ENCODE results near the gene MYCBPAP. TPM values are rescaled to one million over a fixed set of nuclear protein-coding genes. Genes with fewer than 3 reads are reported as not detected.
"Not testable (repeated sequence)": the region's sequence is repeated elsewhere in the genome, so short reads cannot be mapped to it uniquely, and the experiment has no call there.

MYCBPAP gene
- total RNA-seq, 2 donors from 2014 or later = 8.9 to 24.3 TPM

DNA sequence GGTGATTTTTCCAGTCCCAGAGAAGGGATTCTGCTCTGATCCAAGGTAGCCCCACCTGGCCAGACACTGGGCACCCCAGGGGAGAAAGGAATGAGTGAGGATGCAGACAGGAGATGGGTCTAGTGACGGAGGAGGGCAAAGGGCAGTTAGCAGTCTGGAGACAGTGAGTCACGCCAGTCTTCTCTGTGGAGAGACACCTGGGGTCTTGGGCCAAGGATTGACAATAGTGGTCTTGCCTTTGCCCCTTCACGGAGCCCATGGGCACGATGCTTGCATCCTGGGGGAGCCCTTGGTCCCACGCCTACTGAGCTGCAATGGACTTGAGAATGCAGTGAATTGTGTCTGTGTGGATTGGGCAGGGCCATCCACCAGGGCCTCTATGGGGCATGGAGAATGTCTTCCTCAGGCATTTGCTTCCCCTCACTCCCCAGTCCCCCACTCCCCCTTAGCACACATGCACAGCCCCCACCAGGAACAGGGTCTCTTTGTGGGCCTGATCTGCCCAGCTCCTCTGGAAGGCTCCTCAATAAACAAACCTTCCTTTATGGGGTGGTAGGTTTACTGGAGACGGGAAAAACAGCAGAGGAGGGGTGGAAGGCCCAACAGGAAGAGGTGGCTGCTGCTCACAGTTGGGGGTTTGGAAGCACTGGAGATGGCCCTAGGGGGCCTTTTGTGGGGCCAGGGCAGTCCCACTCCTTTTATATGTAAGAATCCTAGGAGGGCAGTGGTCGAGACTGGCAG, 41.0 kb upstream of the MYCBPAP start:
- Mint-ChIP-seq H3K36me3 (ENCODE audit: insufficient read depth in 2 of 2) (no peaks in the 10 kb centered on the region), H3K27ac (no peak overlapping the region)
- ATAC-seq (replicated peaks in 1 of 2) = no peak

DNA sequence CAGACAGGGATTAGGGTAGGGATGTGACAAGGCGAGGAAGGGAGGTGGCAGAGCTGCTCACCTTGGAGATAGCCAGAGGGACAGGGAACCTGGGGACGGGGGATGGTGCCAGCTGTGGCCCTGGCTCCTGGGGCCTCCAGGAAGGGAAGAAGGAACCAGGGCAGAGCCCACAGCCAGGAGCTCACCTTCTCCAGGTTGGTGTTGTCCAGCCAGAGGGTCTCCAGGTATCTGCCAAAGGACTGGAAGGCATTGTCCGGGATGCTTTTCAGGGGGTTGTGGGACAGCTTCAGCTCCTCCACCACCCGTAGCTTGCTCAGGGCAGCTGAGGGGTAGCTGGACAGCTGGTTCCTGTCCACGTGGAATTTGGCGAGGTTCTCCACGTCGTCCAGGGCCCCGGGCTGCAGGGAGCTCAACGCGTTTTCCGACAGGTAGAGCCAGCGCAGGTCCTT, 40.4 kb upstream of the MYCBPAP start:
- DNase-seq (no peak), ATAC-seq (replicated peaks in 1 of 2) (no peak)
- Mint-ChIP-seq H3K27me3 (ENCODE audit: low read depth) (peaks cover 24% of the 10 kb centered on the region), H3K9me3 (no peaks in the 10 kb centered on the region), H3K4me3 (peak overlapping the region; percentile 41 to 60), H3K27ac (no peak overlapping the region), H3K4me1 (ENCODE audit: low read depth) (peaks cover 7% of the 10 kb centered on the region), H3K36me3 (ENCODE audit: insufficient read depth in 2 of 2) (no peaks in the 10 kb centered on the region)

More for the DNA sequence above, 41.0 kb upstream of the MYCBPAP start:
- Mint-ChIP-seq H3K9me3 (no peaks in the 10 kb centered on the region), H3K27me3 (ENCODE audit: low read depth) (peaks cover 24% of the 10 kb centered on the region), H3K4me3 (no peak overlapping the region), H3K4me1 (ENCODE audit: low read depth) (peaks cover 7% of the 10 kb centered on the region)
- DNase-seq = no peak

DNA sequence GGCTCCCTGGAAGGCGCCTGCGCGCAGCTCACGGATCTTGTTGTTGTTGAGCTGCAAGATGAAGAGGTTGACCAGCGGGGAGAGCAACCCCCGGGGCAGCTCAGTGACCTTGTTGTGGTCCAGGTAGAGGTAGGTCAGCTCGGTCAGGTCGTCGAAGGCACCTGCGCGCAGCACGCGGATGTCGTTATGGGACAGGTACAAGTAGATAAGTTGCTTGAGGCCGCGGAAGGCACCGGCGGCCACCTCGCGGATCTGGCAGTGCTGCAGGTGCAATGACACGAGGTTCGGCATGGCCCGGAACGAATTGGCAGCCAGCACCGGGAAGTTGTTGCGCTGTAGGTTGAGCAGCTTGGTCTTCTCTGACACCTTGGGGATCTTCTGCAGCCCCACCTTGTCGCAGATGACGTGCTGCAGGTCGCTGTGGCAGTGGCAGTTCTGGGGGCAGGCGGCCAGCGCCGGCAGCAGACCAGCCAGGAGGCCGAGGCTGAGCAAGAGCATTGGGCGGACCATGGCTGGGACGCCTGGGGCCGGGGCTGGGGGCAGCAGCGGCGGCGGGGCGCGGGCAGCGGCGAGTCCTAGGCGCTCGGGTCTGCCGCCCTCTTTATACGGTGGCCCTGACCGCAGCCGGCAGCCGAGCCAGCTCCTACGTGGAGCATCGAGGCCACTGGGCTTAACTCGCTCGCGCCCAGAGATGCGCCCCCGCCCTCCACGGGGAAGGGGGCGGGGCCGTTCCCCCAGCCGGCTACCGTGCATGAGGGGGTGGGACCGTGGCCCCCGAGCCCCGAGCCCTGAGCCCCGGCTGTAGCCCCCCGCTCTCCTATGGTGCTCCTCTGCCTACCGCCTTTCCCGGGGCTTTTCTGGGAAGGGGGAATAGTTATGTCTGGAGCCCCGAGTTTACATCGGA, 39.7 kb upstream of the MYCBPAP start, which contains the start of gene CHAD:
TSS of gene CHAD (minus strand) at position 577 of the 904 bp plus-strand sequence. CDS start at position 510, 67 bp downstream.
- peak; percentile 30 to 56 for ATAC-seq (replicated peaks in 1 of 2)
- Mint-ChIP-seq H3K27me3 (ENCODE audit: low read depth) (peaks cover 24% of the 10 kb centered on the region), H3K4me1 (ENCODE audit: low read depth) (peaks cover 7% of the 10 kb centered on the region), H3K9me3 (no peaks in the 10 kb centered on the region), H3K36me3 (ENCODE audit: insufficient read depth in 2 of 2) (no peaks in the 10 kb centered on the region), H3K4me3 (peak within 1 kb of the TSS; percentile 41 to 60), H3K27ac (no peak within 1 kb of the TSS)
- DNase-seq = no peak

DNA sequence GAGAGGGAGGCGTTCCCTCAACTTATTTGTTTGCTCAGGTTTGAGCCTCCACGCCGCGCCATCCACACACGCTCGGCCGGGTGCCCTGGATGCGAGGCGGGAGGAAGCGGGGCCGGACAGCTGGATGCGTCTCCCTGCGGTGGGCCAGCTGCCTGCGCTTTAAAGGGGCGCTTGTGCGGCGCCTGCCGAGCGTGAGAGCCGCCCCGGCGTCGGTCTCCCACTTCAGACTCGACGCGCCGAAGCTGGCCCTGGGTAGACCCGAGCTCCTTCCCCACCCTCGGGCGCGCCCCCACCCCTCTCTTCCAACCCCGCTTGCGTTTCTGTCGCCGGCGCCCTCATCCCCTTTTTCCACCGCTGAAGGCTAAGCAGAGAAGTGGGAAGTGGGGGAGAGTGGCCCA, 39.0 kb upstream of the MYCBPAP start:
- Mint-ChIP-seq H3K9me3 (no peaks in the 10 kb centered on the region), H3K4me3 (peak overlapping the region in 1 of 2 donors; percentile 42), H3K27ac (no peak overlapping the region), H3K27me3 (ENCODE audit: low read depth) (peaks cover 24% of the 10 kb centered on the region), H3K4me1 (ENCODE audit: low read depth) (peaks cover 7% of the 10 kb centered on the region), H3K36me3 (ENCODE audit: insufficient read depth in 2 of 2) (no peaks in the 10 kb centered on the region)
- ATAC-seq (replicated peaks in 1 of 2) = peak in 1 of 2 donors; percentile 24
- no peak for DNase-seq

DNA sequence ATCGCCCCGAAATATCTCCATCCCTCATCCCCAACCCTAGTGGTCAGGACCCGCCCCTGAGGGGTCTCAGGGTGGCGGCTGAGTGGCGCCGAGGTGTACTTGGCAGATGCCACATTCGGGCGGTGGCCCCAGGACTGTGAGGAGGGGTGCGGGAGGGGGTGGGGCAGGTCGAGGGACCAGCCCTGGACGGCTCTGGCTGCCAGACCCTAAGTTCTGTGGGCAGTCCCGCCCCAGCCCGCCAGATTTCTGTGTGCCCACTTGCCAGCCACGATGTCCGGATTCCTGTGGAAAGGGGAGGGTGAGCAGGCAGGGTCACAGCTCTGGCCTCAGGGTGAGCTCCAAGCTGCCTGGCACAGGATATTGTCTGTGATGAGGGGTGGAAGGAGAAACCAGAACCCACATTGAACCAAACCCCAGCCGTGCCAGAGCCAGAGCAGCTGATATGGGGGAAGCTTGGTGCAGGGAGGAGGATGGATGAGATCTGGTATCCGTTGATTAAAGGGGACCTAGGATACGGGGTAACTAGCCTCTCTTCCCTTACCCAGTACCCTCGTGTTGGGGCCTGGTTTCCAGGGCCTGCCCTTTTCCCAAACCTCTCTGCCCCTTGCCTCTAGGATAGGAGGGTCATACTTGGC, 38.5 kb upstream of the MYCBPAP start:
- H3K4me1 Mint-ChIP-seq (ENCODE audit: low read depth) = peaks cover 7% of the 10 kb centered on the region
- ATAC-seq (replicated peaks in 1 of 2) (no peak), DNase-seq (no peak)
- H3K27me3 Mint-ChIP-seq (ENCODE audit: low read depth) = peaks cover 24% of the 10 kb centered on the region
- no peak overlapping the region for H3K27ac Mint-ChIP-seq
- no peaks in the 10 kb centered on the region for H3K36me3 Mint-ChIP-seq (ENCODE audit: insufficient read depth in 2 of 2)
- H3K4me3 Mint-ChIP-seq = peak overlapping the region in 1 of 2 donors; percentile 42
- no peaks in the 10 kb centered on the region for H3K9me3 Mint-ChIP-seq

DNA sequence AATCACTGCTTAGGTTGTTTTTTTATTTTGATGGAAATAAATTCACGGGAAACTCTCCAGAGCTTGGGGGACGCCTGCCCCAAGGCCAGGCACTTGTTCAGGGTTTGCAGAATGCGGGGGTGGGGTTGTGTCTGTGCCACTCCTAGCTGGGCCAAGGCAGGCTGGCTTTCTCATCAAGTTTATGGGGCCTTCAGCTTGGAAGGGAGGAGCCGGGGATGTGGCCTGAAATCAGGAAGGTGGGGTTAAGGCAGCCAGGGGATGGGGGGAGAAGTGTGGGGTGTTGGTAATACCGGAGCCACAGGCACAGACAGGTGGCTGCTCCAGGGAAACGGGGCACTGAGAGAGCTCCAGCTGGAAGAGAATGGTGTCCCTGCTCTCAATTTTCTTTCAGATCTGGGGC, 37.8 kb upstream of the MYCBPAP start:
- peaks cover 7% of the 10 kb centered on the region for H3K4me1 Mint-ChIP-seq (ENCODE audit: low read depth)
- ATAC-seq (replicated peaks in 1 of 2) = no peak
- no peak overlapping the region for H3K27ac Mint-ChIP-seq
- H3K36me3 Mint-ChIP-seq (ENCODE audit: insufficient read depth in 2 of 2) = no peaks in the 10 kb centered on the region
- H3K27me3 Mint-ChIP-seq (ENCODE audit: low read depth) = peaks cover 24% of the 10 kb centered on the region
- H3K9me3 Mint-ChIP-seq = no peaks in the 10 kb centered on the region
- no peak overlapping the region for H3K4me3 Mint-ChIP-seq
- no peak for DNase-seq

DNA sequence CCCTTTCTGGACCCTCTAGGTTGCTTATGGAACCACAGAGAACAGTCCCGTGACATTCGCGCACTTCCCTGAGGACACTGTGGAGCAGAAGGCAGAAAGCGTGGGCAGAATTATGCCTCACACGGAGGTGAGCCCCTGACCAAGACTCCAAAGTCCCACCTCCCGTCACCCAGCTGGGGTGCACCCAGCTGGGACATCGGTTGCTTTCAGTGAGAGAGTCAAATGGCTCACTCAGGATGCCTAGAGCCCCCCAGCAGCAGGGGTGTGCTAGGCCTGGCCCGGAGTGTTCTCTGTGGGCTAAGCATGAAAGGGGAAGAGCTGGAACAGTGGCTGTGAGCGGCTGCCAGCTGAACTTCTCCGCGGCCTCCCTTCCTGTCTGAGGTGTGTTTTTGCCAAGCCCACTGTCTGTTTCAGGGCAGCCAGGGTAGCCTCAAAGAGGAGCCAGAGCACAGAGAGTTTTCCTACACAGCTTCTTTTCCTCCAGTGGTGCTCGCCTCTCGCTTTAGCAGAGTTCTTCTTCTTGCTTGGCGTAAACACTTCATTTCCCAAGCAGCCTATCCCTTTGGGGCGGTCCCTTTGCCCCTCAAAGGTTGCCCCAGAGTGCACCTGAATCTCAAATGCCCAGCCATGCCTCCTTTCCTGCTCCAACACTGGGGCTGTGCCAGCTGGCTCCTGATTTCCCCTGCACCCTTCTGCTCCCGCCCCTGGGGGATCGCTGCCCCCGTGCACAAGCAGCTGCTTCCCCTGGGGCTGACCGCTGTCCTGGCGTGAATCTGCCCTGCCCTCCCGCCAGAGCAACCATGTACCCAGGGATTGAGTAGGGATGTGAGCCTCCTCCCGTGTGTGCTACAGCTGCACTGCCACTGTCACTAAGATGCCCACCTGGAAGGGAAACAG, 37.0 kb upstream of the MYCBPAP start:
- H3K4me3 Mint-ChIP-seq = no peak overlapping the region
- DNase-seq (no peak), ATAC-seq (replicated peaks in 1 of 2) (no peak)
- no peaks in the 10 kb centered on the region for H3K36me3 Mint-ChIP-seq (ENCODE audit: insufficient read depth in 2 of 2)
- H3K4me1 Mint-ChIP-seq (ENCODE audit: low read depth) = peaks cover 7% of the 10 kb centered on the region
- no peaks in the 10 kb centered on the region for H3K9me3 Mint-ChIP-seq
- no peak overlapping the region for H3K27ac Mint-ChIP-seq
- H3K27me3 Mint-ChIP-seq (ENCODE audit: low read depth) = peaks cover 24% of the 10 kb centered on the region

DNA sequence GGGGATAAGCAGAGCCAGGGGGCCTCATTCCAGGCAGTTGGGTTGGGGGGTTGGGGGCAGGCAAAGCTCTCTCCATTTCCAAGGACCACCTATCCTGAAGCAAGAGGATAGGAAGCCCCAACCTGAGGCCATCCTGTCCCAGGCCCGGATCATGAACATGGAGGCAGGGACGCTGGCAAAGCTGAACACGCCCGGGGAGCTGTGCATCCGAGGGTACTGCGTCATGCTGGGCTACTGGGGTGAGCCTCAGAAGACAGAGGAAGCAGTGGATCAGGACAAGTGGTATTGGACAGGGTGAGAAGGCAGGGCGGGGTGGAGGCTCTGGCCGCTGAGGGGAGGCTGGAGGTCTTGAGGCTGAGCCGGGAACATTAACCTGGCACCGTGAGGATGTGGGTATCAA, 36.0 kb upstream of the MYCBPAP start:
- no peak for ATAC-seq (replicated peaks in 1 of 2)
- no peaks in the 10 kb centered on the region for H3K9me3 Mint-ChIP-seq
- H3K4me1 Mint-ChIP-seq (ENCODE audit: low read depth) = peaks cover 7% of the 10 kb centered on the region
- H3K36me3 Mint-ChIP-seq (ENCODE audit: insufficient read depth in 2 of 2) = no peaks in the 10 kb centered on the region
- no peak for DNase-seq
- peaks cover 23% of the 10 kb centered on the region for H3K27me3 Mint-ChIP-seq (ENCODE audit: low read depth)
- no peak overlapping the region for H3K27ac Mint-ChIP-seq
- H3K4me3 Mint-ChIP-seq = no peak overlapping the region

DNA sequence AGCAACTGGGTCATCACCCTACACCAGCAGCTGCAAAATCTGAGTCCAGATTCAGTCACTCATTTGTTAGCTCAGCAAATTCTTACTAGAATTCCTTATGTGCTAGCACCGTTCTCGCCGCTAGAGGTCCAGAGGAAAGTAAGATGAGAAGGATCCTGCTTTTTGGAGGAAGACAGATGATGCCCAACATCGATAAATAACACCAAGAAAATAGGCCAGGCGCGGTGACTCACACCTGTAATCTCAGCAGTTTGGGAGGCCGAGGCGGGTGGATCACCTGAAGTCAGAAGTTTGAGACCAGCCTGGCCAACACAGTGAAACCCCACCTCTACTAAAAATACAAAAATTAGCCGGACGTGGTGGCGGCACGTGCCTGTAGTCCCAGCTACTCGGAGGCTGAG, 35.5 kb upstream of the MYCBPAP start:
- H3K27ac Mint-ChIP-seq; H3K36me3 Mint-ChIP-seq (ENCODE audit: insufficient read depth in 2 of 2); H3K4me1 Mint-ChIP-seq (ENCODE audit: low read depth); ATAC-seq (replicated peaks in 1 of 2); H3K4me3 Mint-ChIP-seq; H3K9me3 Mint-ChIP-seq; DNase-seq: not testable (repeated sequence)
- peaks cover 18% of the 10 kb centered on the region for H3K27me3 Mint-ChIP-seq (ENCODE audit: low read depth)

DNA sequence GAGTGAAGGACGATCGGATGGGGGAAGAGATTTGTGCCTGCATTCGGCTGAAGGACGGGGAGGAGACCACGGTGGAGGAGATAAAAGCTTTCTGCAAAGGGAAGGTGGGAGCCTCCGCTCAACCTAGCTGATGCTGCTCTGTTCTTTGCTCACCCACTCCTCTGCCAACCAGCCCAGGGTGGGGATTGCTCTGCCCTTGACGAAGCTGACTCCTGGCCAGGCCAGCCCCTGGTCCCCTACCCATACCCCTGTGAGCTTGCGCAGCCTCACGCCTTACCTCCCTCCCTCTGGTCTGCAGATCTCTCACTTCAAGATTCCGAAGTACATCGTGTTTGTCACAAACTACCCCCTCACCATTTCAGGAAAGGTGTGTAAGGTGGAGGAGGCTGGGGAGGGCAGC, 34.3 kb upstream of the MYCBPAP start:
- Mint-ChIP-seq H3K9me3 (no peaks in the 10 kb centered on the region), H3K4me1 (ENCODE audit: low read depth) (peaks cover 10% of the 10 kb centered on the region), H3K27me3 (ENCODE audit: low read depth) (peaks cover 10% of the 10 kb centered on the region), H3K4me3 (no peak overlapping the region), H3K27ac (no peak overlapping the region), H3K36me3 (ENCODE audit: insufficient read depth in 2 of 2) (no peaks in the 10 kb centered on the region)
- no peak for ATAC-seq (replicated peaks in 1 of 2)
- DNase-seq = no peak

DNA sequence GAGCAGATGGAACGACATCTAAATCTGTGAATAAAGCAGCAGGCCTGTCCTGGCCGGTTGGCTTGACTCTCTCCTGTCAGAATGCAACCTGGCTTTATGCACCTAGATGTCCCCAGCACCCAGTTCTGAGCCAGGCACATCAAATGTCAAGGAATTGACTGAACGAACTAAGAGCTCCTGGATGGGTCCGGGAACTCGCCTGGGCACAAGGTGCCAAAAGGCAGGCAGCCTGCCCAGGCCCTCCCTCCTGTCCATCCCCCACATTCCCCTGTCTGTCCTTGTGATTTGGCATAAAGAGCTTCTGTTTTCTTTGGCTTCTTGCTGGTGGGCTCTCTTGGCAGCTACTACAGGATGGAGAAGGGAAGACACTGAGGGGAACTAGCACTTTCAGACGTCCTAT, 33.7 kb upstream of the MYCBPAP start:
- no peak overlapping the region for H3K27ac Mint-ChIP-seq
- peaks cover 13% of the 10 kb centered on the region for H3K4me1 Mint-ChIP-seq (ENCODE audit: low read depth)
- H3K9me3 Mint-ChIP-seq = no peaks in the 10 kb centered on the region
- peaks cover 10% of the 10 kb centered on the region for H3K27me3 Mint-ChIP-seq (ENCODE audit: low read depth)
- no peaks in the 10 kb centered on the region for H3K36me3 Mint-ChIP-seq (ENCODE audit: insufficient read depth in 2 of 2)
- H3K4me3 Mint-ChIP-seq = no peak overlapping the region
- ATAC-seq (replicated peaks in 1 of 2) (no peak), DNase-seq (no peak)

DNA sequence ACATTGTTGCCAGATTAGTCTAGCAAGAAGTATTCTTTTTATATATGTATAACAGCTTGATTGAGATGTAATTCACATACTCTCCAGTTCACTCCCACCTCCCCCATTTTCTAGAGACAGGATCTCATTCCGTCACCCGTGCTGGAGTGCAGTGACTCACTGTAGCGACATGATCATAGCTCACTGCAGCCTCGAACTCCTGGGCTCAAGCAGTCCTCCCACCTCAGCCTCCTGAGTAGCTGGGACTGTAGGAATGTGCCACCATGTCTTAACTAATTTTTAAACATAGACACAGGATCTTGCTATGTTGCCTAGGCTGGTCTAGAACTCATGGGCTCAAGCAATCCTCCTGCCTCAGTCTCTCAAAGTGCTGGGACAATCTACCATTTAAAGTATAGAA, 32.9 kb upstream of the MYCBPAP start:
- peaks cover 21% of the 10 kb centered on the region for H3K4me1 Mint-ChIP-seq (ENCODE audit: low read depth)
- H3K4me3 Mint-ChIP-seq = no peak overlapping the region
- no peak for DNase-seq
- peaks cover 7% of the 10 kb centered on the region for H3K27me3 Mint-ChIP-seq (ENCODE audit: low read depth)
- no peak overlapping the region for H3K27ac Mint-ChIP-seq
- H3K9me3 Mint-ChIP-seq = no peaks in the 10 kb centered on the region
- H3K36me3 Mint-ChIP-seq (ENCODE audit: insufficient read depth in 2 of 2) = no peaks in the 10 kb centered on the region
- ATAC-seq (replicated peaks in 1 of 2) = no peak

Measured in activated T-cell treated with anti-CD3 and anti-CD28 coated beads, Interleukin-2, amount 50 U/mL, for 72 hours (primary cell).